Keratinocyte (primary cell): ENCODE results near the gene JMJD7.

Source experiments
- CTCF ChIP-seq, 3 experiments: IDR thresholded peaks in 1 of 3; conservative IDR thresholded peaks in 1 of 3; optimal IDR thresholded peaks in 1 of 3; 2 replicates in 2 of 3; 3 replicates in 1 of 3; pipeline versions ENCODE3 to v1.5.1; 2011; ENCODE audit warnings: low read length in 3 of 3, mild to moderate bottlenecking in 3 of 3, moderate library complexity in 2 of 3, control low read depth in 1 of 3, inconsistent platforms in 1 of 3; ENCODE audit not compliant: insufficient read depth in 2 of 3; ENCODE audit errors: extremely low read depth in 1 of 3
- EZH2 ChIP-seq: IDR thresholded peaks from one replicate; pipeline ENCODE4 v1.6.1; 2012; ENCODE audit warnings: inconsistent platforms, mild to moderate bottlenecking, low read length, moderate library complexity

GRCh38 chr15:41821831-41822230, 6.1 kb upstream of the JMJD7 start:
- TF ChIP-seq CTCF (optimal IDR thresholded peaks at IDR 0.05 in 1 of 3, IDR thresholded peaks at IDR 0.05 in 1 of 3, conservative IDR thresholded peaks at IDR 0.05 in 1 of 3; ENCODE audit: extremely low read depth in 1 of 3, insufficient read depth in 2 of 3, low read length in 3 of 3) (no peak), EZH2 (no peak)
